OCI-LY3 (cell line): ENCODE results near the gene SPON1.

Experiments
- CTCF ChIP-seq: fragments of 200-600, 300-600 bp; sonication (generic); IDR thresholded peaks from 2 replicates; pipeline ENCODE4 v1.5.1; 2014; ENCODE audit warnings: antibody characterized with exemption, low read length, low read depth
- EZH2phosphoT487 ChIP-seq: fragments of 200-600 bp; shearing (Covaris generic); IDR thresholded peaks from 2 replicates; pipeline ENCODE4 v1.6.1; 2018; ENCODE audit warnings: antibody characterized with exemption, mixed run types, low read depth

- no peak for TF ChIP-seq CTCF
- TF ChIP-seq EZH2phosphoT487, result no peak
These were observed 65.0 kb downstream of the SPON1 start for GRCh38 chr11:14027525-14027924.
